H9 (cell line): Measurements from ENCODE around the gene IRX4. TPM values are rescaled to one million over a fixed set of nuclear protein-coding genes. Genes with fewer than 3 reads are reported as not detected.

Experiments used
- DNase-seq: peaks from one replicate; pipeline ENCODE4 v3.0.0-alpha.2; 2017
- H2AFZ ChIP-seq: one replicate; pipeline ENCODE4 v1.6.1; 2013; ENCODE audit warnings: mild to moderate bottlenecking, low read length, control low read depth, moderate library complexity
- H2AK5ac ChIP-seq: 2 replicates; pipeline ENCODE4 v1.6.1; 2013; ENCODE audit warnings: low read length, control low read depth, mixed read lengths; ENCODE audit not compliant: insufficient read length
- H2BK120ac ChIP-seq: one replicate; pipeline ENCODE4 v1.6.1; 2013; ENCODE audit warnings: low read depth, mild to moderate bottlenecking, low read length, control low read depth, inconsistent platforms; ENCODE audit not compliant: poor library complexity, severe bottlenecking
- H2BK12ac ChIP-seq: 2 replicates; pipeline ENCODE4 v1.6.1; 2013; ENCODE audit warnings: low read length, control low read depth, mixed read lengths, low read depth; ENCODE audit not compliant: insufficient read length
- H2BK15ac ChIP-seq: 2 replicates; pipeline ENCODE4 v1.6.1; 2013; ENCODE audit warnings: low read depth, low read length, control low read depth
- H2BK20ac ChIP-seq: one replicate; pipeline ENCODE4 v1.6.1; 2013; ENCODE audit warnings: low read depth, mild to moderate bottlenecking, low read length, control low read depth, inconsistent platforms; ENCODE audit not compliant: poor library complexity, severe bottlenecking
- H2BK5ac ChIP-seq: 2 replicates; pipeline ENCODE4 v1.6.1; 2013; ENCODE audit warnings: low read length, control low read depth, mixed read lengths; ENCODE audit not compliant: insufficient read length
- H3K14ac ChIP-seq: 2 replicates; pipeline ENCODE4 v1.6.1; 2013; ENCODE audit warnings: low read length, control low read depth; ENCODE audit not compliant: insufficient read depth
- H3K18ac ChIP-seq: 2 replicates; pipeline ENCODE4 v1.6.1; 2013; ENCODE audit warnings: low read depth, mild to moderate bottlenecking, mixed read lengths, low read length, control low read depth; ENCODE audit not compliant: insufficient read length
- H3K23ac ChIP-seq: 2 replicates; pipeline ENCODE4 v1.6.1; 2013; ENCODE audit warnings: low read length, control low read depth, mixed read lengths, low read depth; ENCODE audit not compliant: insufficient read length
- H3K23me2 ChIP-seq: 2 replicates; pipeline ENCODE4 v1.6.1; 2013; ENCODE audit warnings: low read depth, mild to moderate bottlenecking, mixed read lengths, low read length, control low read depth; ENCODE audit not compliant: insufficient read length, poor library complexity, severe bottlenecking
- H3K27ac ChIP-seq: 2 replicates; pipeline ENCODE4 v1.5.1; 2013; ENCODE audit warnings: low read length, control low read depth, mixed read lengths, low read depth; ENCODE audit not compliant: insufficient read length
- H3K27me3 ChIP-seq: 2 replicates; pipeline ENCODE4 v1.6.1; 2013; ENCODE audit warnings: low read length, control low read depth, inconsistent platforms; ENCODE audit not compliant: insufficient read depth
- H3K4ac ChIP-seq: 2 replicates; pipeline ENCODE4 v1.6.1; 2013; ENCODE audit warnings: low read depth, mild to moderate bottlenecking, control low read depth, inconsistent platforms, low read length, moderate library complexity
- H3K4me1 ChIP-seq: 2 replicates; pipeline ENCODE4 v1.6.1; 2013; ENCODE audit warnings: low read length, control low read depth, inconsistent platforms; ENCODE audit not compliant: insufficient read depth
- H3K4me2 ChIP-seq: 2 replicates; pipeline ENCODE4 v1.6.1; 2013; ENCODE audit warnings: low read length, control low read depth, mixed read lengths; ENCODE audit not compliant: insufficient read length, insufficient read depth
- H3K56ac ChIP-seq: 2 replicates; pipeline ENCODE4 v1.6.1; 2013; ENCODE audit warnings: low read depth, mild to moderate bottlenecking, mixed read lengths, low read length, control low read depth; ENCODE audit not compliant: insufficient read length
- H3K79me1 ChIP-seq: 2 replicates; pipeline ENCODE4 v1.6.1; 2013; ENCODE audit warnings: low read depth, mild to moderate bottlenecking, moderate library complexity, low read length, control low read depth, inconsistent platforms; ENCODE audit not compliant: insufficient read depth, poor library complexity, severe bottlenecking
- H3K79me2 ChIP-seq: 2 replicates; pipeline ENCODE4 v1.6.1; 2013; ENCODE audit warnings: low read length, control low read depth, inconsistent platforms; ENCODE audit not compliant: insufficient read depth
- H3K9ac ChIP-seq: 2 replicates; pipeline ENCODE4 v1.6.1; 2013; ENCODE audit warnings: low read length, control low read depth, mixed read lengths; ENCODE audit not compliant: insufficient read length; ENCODE audit errors: extremely low read depth
- H3K9me3 ChIP-seq: one replicate; pipeline ENCODE4 v1.6.1; 2013; ENCODE audit warnings: low read depth, low read length, inconsistent platforms; ENCODE audit not compliant: control insufficient read depth
- H3T11ph ChIP-seq: one replicate; pipeline ENCODE4 v1.6.1; 2013; ENCODE audit warnings: mild to moderate bottlenecking, low read length, control low read depth, inconsistent platforms
- H4K20me1 ChIP-seq: one replicate; pipeline ENCODE4 v1.6.1; 2013; ENCODE audit not compliant: control insufficient read depth, insufficient read length, insufficient read depth
- H4K5ac ChIP-seq: 2 replicates; pipeline ENCODE4 v1.6.1; 2013; ENCODE audit warnings: low read depth, mild to moderate bottlenecking, mixed read lengths, low read length, control low read depth; ENCODE audit not compliant: insufficient read length
- H4K8ac ChIP-seq: replicated peaks from 2 replicates; pipeline ENCODE4 v1.6.1; 2013; ENCODE audit warnings: low read length, control low read depth, mixed read lengths, low read depth; ENCODE audit not compliant: insufficient read length
- H4K91ac ChIP-seq: 2 replicates; pipeline ENCODE4 v1.6.1; 2013; ENCODE audit warnings: low read depth, mild to moderate bottlenecking, moderate library complexity, mixed read lengths, low read length, control low read depth; ENCODE audit not compliant: insufficient read length
- H3K27ac Mint-ChIP-seq, 3 experiments: 2 replicates in 2 of 3; 3 replicates in 1 of 3; pipeline ENCODE4 v1.8.0; 2020 to 2021; ENCODE audit warnings: mixed read lengths in 3 of 3, mild to moderate bottlenecking in 1 of 3, moderate library complexity in 1 of 3
- H3K27me3 Mint-ChIP-seq: 2 replicates; pipeline ENCODE4 v1.8.0; 2021; ENCODE audit warnings: low read depth, mild to moderate bottlenecking, moderate library complexity, mixed read lengths
- H3K36me3 Mint-ChIP-seq, 3 experiments: 2 replicates in 2 of 3; 3 replicates in 1 of 3; pipeline ENCODE4 v1.8.0; 2020 to 2021; ENCODE audit warnings: low read depth in 3 of 3, mixed read lengths in 3 of 3; ENCODE audit not compliant: insufficient read depth in 1 of 3
- H3K4me1 Mint-ChIP-seq, 2 experiments: 2 replicates each; pipeline ENCODE4 v1.8.0; 2020; ENCODE audit warnings: mixed read lengths in 2 of 2
- H3K4me3 Mint-ChIP-seq, 2 experiments: 2 replicates in 1 of 2; 3 replicates in 1 of 2; pipeline ENCODE4 v1.8.0; 2020 to 2021; ENCODE audit warnings: mild to moderate bottlenecking in 2 of 2, mixed read lengths in 2 of 2, moderate library complexity in 1 of 2
- H3K9me3 Mint-ChIP-seq, 2 experiments: 2 replicates in 1 of 2; 3 replicates in 1 of 2; pipeline ENCODE4 v1.8.0; 2020; ENCODE audit warnings: mild to moderate bottlenecking in 2 of 2, mixed read lengths in 2 of 2, moderate library complexity in 1 of 2
- CTCF ChIP-seq: fragments of 200-600 bp; sonication (generic); conservative IDR thresholded peaks from 3 replicates; pipeline ENCODE4 v1.8.0; 2021; ENCODE audit warnings: antibody characterized with exemption, mild to moderate bottlenecking
- WGBS: extraction: QIAGEN DNeasy Blood & Tissue Kit; methylation state at CpG from one replicate; pipeline ENCODE4 v1.1.7; 2013; ENCODE audit warnings: missing lambda C conversion rate, low lambda C conversion rate, mixed read lengths; ENCODE audit not compliant: insufficient read length; ENCODE audit errors: extremely low coverage; 5-methylcytosine and 5-hydroxymethylcytosine counted together
- total RNA-seq: library from RNA; stranded (reverse); gene quantifications from 2 replicates; pipeline ENCODE4 v1.2.1, GENCODE V29; 2021

The IRX4 gene
- total RNA-seq, 1 experiment from 2014 or later, result 3.2 TPM

GRCh38 chr5:1855075-1855474 is 27.6 kb downstream of the IRX4 start:
- H3K27me3 ChIP-seq, result peaks cover 22% of the 10 kb centered on the region; the same call in 1 of the 2 replicates
- H3K56ac ChIP-seq, result no peak overlapping the region
- no peaks in the 10 kb centered on the region for H3K36me3 Mint-ChIP-seq
- H3K9ac ChIP-seq, result no peak overlapping the region
- H4K5ac ChIP-seq, result no peak overlapping the region
- no peaks in the 10 kb centered on the region for H3K9me3 ChIP-seq
- H3K27me3 Mint-ChIP-seq, result peaks cover 49% of the 10 kb centered on the region
- H2BK120ac ChIP-seq, result no peak overlapping the region
- H3T11ph ChIP-seq, result no peak overlapping the region
- no peak overlapping the region for H3K23ac ChIP-seq
- no peak overlapping the region for H3K18ac ChIP-seq
- no peak overlapping the region for H2AFZ ChIP-seq
- no peak overlapping the region for H2BK20ac ChIP-seq
- H4K91ac ChIP-seq, result no peak overlapping the region
- H4K8ac ChIP-seq, result no peak overlapping the region
- no peak overlapping the region for H3K4me3 Mint-ChIP-seq
- H2BK5ac ChIP-seq, result no peak overlapping the region
- peaks cover 9 to 21% of the 10 kb centered on the region in 2 experiments for H3K4me1 Mint-ChIP-seq
- H3K79me1 ChIP-seq, result no peaks in the 10 kb centered on the region
- H3K27ac Mint-ChIP-seq, result peak overlapping the region in 1 of 3 experiments; percentile 88; a peak in 1 of 7 replicates
- H2AK5ac ChIP-seq, result no peak overlapping the region
- H3K9me3 Mint-ChIP-seq, result no peaks in the 10 kb centered on the region
- TF ChIP-seq CTCF, result no peak
- peaks cover 3% of the 10 kb centered on the region; the same call in 1 of the 2 replicates for H3K4me1 ChIP-seq
- no CpG with 5 or more reads among the region's 3 CpGs for WGBS
- H3K79me2 ChIP-seq, result no peaks in the 10 kb centered on the region
- no peak for DNase-seq
- H3K4me2 ChIP-seq, result no peak overlapping the region
- H2BK15ac ChIP-seq, result no peak overlapping the region
- H4K20me1 ChIP-seq, result no peaks in the 10 kb centered on the region
- H2BK12ac ChIP-seq, result no peak overlapping the region
- no peak overlapping the region for H3K4ac ChIP-seq
- no peak overlapping the region for H3K27ac ChIP-seq
- H3K14ac ChIP-seq, result no peak overlapping the region
- H3K23me2 ChIP-seq, result peaks cover 8% of the 10 kb centered on the region
